Peyer's patch (tissue), 4 donors: ENCODE results near the gene KRTAP10-1. TPM values are rescaled to one million over a fixed set of nuclear protein-coding genes. Genes with fewer than 3 reads are reported as not detected.

Experiments used
- DNase-seq, 3 donors: peaks; one replicate each; pipeline ENCODE4 v3.0.0-alpha.2; 2017 to 2019
- H3K27ac ChIP-seq, 4 donors: fragments of 200-600 bp; sonication (generic); one replicate each; pipeline ENCODE4 v1.5.1; 2016 to 2019
- H3K27me3 ChIP-seq, 2 donors: fragments of 200-600 bp; sonication (generic); one replicate each; pipeline ENCODE4 v1.5.1; 2019
- H3K36me3 ChIP-seq, 3 donors: fragments of 200-600 bp; sonication (generic); one replicate each; pipeline ENCODE4 v1.5.1; 2016 to 2019
- H3K4me1 ChIP-seq, 4 donors: fragments of 200-600 bp; sonication (generic); one replicate each; pipeline ENCODE4 v1.5.1; 2016 to 2019
- H3K4me3 ChIP-seq, 4 donors: fragments of 200-600 bp; sonication (generic); 1 replicate in 3 of 4; 2 replicates in 1 of 4; pipeline ENCODE4 v1.5.1; 2016 to 2019; ENCODE audit warnings: mild to moderate bottlenecking in 1 of 4
- H3K9me3 ChIP-seq, 4 donors: fragments of 200-600 bp; sonication (generic); one replicate each; pipeline ENCODE4 v1.5.1; 2016 to 2019; ENCODE audit warnings: mild to moderate bottlenecking in 1 of 4
- POLR2A ChIP-seq, 2 donors: fragments of 450-650 bp; IDR thresholded peaks; one replicate each; pipeline ENCODE4 v1.5.1; 2017; ENCODE audit warnings: antibody characterized with exemption in 2 of 2, mild to moderate bottlenecking in 2 of 2, moderate library complexity in 2 of 2
- total RNA-seq, 4 donors: library from RNA; depleted of rRNA; stranded (reverse); fragments of >200 nt; gene quantifications; one replicate each; pipeline ENCODE4 v1.1.0, GENCODE V29; 2016
- TF ChIP-seq, protein P1 (sequence below), 6 experiments: fragments of 450-650 bp in 4 of 6; fragments of 200-600 bp in 2 of 6; sonication (generic) in 1 of 6; IDR thresholded peaks; one replicate each; pipeline ENCODE4 v1.5.1; 2017 to 2019; ENCODE audit warnings: antibody characterized with exemption in 6 of 6, mild to moderate bottlenecking in 3 of 6, moderate library complexity in 1 of 6

Gene KRTAP10-1
- total RNA-seq, 4 donors from 2014 or later: not detected

GRCh38 chr21:44510508-44511218 is 29.3 kb downstream of the KRTAP10-1 start:
- DNase-seq: peak; percentile 52 to 83 (median 81)
- TF ChIP-seq POLR2A (IDR thresholded peaks at IDR 0.05): no peak
- TF ChIP-seq, protein P1, sequence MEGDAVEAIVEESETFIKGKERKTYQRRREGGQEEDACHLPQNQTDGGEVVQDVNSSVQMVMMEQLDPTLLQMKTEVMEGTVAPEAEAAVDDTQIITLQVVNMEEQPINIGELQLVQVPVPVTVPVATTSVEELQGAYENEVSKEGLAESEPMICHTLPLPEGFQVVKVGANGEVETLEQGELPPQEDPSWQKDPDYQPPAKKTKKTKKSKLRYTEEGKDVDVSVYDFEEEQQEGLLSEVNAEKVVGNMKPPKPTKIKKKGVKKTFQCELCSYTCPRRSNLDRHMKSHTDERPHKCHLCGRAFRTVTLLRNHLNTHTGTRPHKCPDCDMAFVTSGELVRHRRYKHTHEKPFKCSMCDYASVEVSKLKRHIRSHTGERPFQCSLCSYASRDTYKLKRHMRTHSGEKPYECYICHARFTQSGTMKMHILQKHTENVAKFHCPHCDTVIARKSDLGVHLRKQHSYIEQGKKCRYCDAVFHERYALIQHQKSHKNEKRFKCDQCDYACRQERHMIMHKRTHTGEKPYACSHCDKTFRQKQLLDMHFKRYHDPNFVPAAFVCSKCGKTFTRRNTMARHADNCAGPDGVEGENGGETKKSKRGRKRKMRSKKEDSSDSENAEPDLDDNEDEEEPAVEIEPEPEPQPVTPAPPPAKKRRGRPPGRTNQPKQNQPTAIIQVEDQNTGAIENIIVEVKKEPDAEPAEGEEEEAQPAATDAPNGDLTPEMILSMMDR (IDR thresholded peaks at IDR 0.05): peak; percentile 51 to 85 (median 83)
- Histone ChIP-seq H3K9me3 (no peaks in the 10 kb centered on the region), H3K27ac (no peak overlapping the region), H3K36me3 (no peaks in the 10 kb centered on the region), H3K4me3 (peak overlapping the region in 3 of 4 donors; percentile 24 to 43 (median 38)), H3K4me1 (peaks cover 0 to 10% (median 6%) of the 10 kb centered on the region in 4 donors), H3K27me3 (no peaks in the 10 kb centered on the region)

DNA sequence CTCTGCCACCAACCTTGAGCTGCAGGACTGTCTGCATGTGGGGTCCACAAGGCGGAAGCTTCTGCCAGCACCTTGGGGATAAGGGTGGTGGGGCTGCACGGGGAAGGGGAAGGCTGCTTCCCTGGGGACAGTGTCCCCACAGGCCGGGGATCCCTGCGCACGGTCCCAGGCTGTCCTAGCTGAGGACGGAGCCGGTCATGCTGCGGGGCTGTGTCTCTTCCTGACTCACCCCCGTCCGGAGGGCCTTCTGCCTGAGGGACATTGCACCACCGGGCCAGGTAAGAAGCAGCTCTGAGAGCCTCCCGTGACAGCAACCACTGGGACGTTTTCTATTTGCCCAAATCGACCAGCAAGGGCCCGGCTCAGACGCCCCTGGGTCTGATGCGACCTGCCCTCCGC is 29.9 kb downstream of the KRTAP10-1 start:
- no peaks in the 10 kb centered on the region for H3K36me3 ChIP-seq
- H3K27me3 ChIP-seq: no peaks in the 10 kb centered on the region
- no peaks in the 10 kb centered on the region for H3K9me3 ChIP-seq
- peak overlapping the region in 2 of 4 donors; percentile 24 to 43 for H3K4me3 ChIP-seq
- H3K4me1 ChIP-seq: peaks cover 0 to 10% (median 6%) of the 10 kb centered on the region in 4 donors
- TF ChIP-seq, protein P1 (IDR thresholded peaks at IDR 0.05): no peak
- TF ChIP-seq POLR2A (IDR thresholded peaks at IDR 0.05): no peak
- H3K27ac ChIP-seq: no peak overlapping the region
- no peak for DNase-seq

DNA sequence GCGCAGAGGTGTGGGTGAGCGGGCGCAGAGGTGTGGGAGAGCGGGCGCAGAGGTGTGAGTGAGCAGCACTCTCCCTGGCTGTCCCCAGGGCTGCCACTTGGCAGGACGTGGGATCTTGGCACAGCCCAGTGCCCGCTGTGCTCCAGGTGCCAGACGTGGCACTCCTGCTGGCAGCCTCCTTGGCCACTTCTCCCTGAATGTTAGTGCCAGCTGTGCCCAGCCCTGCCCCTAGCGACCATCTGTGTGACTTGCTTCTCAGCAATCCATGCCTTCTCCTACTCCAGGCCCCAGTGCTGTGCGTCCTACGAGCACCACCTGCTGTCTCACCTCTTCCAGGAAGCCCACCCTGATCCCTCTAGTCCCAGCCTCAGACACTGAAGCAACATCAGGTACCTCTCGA is 30.5 kb downstream of the KRTAP10-1 start:
- Histone ChIP-seq H3K9me3 (no peaks in the 10 kb centered on the region), H3K4me1 (peaks cover 0 to 10% (median 6%) of the 10 kb centered on the region in 4 donors), H3K27me3 (no peaks in the 10 kb centered on the region), H3K27ac (no peak overlapping the region), H3K36me3 (no peaks in the 10 kb centered on the region), H3K4me3 (no peak overlapping the region)
- peak in 2 of 3 donors; percentile 71 to 75 for DNase-seq
- no peak for TF ChIP-seq POLR2A (IDR thresholded peaks at IDR 0.05)
- TF ChIP-seq, protein P1 (IDR thresholded peaks at IDR 0.05): peak in 3 of 6 experiments; percentile 55 to 58 (median 55)

DNA sequence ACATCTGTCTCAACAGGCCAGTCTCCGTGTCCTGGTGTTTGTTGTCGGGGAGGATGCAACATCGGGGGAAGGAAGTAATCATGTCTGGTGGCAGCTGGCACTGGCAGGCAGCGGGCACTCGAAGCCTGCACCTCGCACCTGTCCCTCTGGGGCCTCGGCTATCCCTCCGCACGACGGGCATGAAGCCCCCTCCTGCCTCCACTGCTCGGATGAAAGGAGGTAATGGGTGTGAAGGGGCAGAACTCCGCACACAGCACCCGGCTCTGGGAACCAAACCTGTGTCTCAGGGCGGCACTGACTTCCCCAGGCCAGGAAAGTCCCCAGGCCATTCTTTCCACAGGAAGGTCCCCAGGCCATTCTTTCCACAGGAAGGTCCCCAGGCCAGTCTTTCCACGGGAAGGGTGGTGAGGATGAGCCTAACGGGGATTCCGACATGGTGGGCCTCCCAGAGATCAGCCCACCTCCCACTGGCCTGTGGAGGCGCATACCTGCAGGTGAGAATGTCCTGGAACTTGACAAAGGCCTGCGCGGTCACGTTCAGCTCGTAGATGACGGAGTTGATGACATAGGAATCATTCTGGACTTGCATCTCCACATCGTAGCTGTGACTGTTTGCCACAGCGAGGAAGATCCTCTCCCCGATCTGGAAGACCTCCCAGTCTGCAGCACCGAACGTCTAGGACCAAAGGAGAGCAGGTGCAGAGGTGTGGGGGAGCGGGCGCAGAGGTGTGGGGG is 31.1 kb downstream of the KRTAP10-1 start:
- Histone ChIP-seq H3K27ac (no peak overlapping the region), H3K4me3 (no peak overlapping the region), H3K9me3 (no peaks in the 10 kb centered on the region), H3K27me3 (no peaks in the 10 kb centered on the region), H3K4me1 (peaks cover 0 to 10% (median 6%) of the 10 kb centered on the region in 4 donors), H3K36me3 (no peaks in the 10 kb centered on the region)
- TF ChIP-seq, protein P1 (IDR thresholded peaks at IDR 0.05): no peak
- no peak for TF ChIP-seq POLR2A (IDR thresholded peaks at IDR 0.05)
- DNase-seq: no peak

GRCh38 chr21:44508426-44508710 is 31.6 kb downstream of the KRTAP10-1 start:
- Histone ChIP-seq H3K4me3 (no peak overlapping the region), H3K4me1 (peaks cover 0 to 10% (median 6%) of the 10 kb centered on the region in 4 donors), H3K27me3 (no peaks in the 10 kb centered on the region), H3K9me3 (no peaks in the 10 kb centered on the region), H3K27ac (no peak overlapping the region), H3K36me3 (no peaks in the 10 kb centered on the region)
- DNase-seq: no peak
- TF ChIP-seq POLR2A (IDR thresholded peaks at IDR 0.05): no peak
- TF ChIP-seq, protein P1 (IDR thresholded peaks at IDR 0.05): no peak
